GM23338 (cell line): Measurements from ENCODE around the gene FAM78B. TPM values are rescaled to one million over a fixed set of nuclear protein-coding genes. Genes with fewer than 3 reads are reported as not detected.

Source experiments
- ATAC-seq: fragments of 200-7000 bp; cut with Tn5 transposase; 3 replicates; pipeline ENCODE4 v1.9.1; 2020
- DNase-seq: peaks from one replicate; pipeline ENCODE4 v3.0.0-alpha.2; 2015; ENCODE audit warnings: low spot score
- H2AFZ ChIP-seq: fragments of 200-600 bp; sonication (generic); 2 replicates; pipeline ENCODE4 v1.8.0; 2016; ENCODE audit warnings: antibody characterized with exemption, mild to moderate bottlenecking, moderate library complexity
- H3F3A ChIP-seq: fragments of 200-600 bp; sonication (generic); replicated peaks from 2 replicates; pipeline ENCODE4 v1.8.0; 2017; ENCODE audit warnings: antibody characterized with exemption, mixed run types, low read depth
- H3K27ac ChIP-seq: fragments of 200-600 bp; sonication (generic); 2 replicates; pipeline ENCODE4 v1.6.1; 2016; ENCODE audit warnings: low read depth
- H3K27me3 ChIP-seq: fragments of 200-600 bp; sonication (generic); 2 replicates; pipeline ENCODE4 v1.8.0; 2016; ENCODE audit warnings: mild to moderate bottlenecking, mixed run types, moderate library complexity; ENCODE audit not compliant: insufficient read depth
- H3K36me3 ChIP-seq: fragments of 200-600 bp; sonication (generic); 2 replicates; pipeline ENCODE4 v1.8.0; 2016; ENCODE audit warnings: mild to moderate bottlenecking; ENCODE audit not compliant: insufficient read depth
- H3K4me1 ChIP-seq: fragments of 200-600 bp; sonication (generic); 2 replicates; pipeline ENCODE4 v1.8.0; 2016; ENCODE audit warnings: mild to moderate bottlenecking, moderate library complexity; ENCODE audit not compliant: insufficient read depth
- H3K4me2 ChIP-seq: fragments of 200-600 bp; sonication (generic); 2 replicates; pipeline ENCODE4 v1.7.1; 2017; ENCODE audit warnings: mixed run types
- H3K4me3 ChIP-seq: fragments of 200-600 bp; sonication (generic); 2 replicates; pipeline ENCODE4 v1.6.1; 2016; ENCODE audit warnings: mixed run types
- H3K79me2 ChIP-seq: fragments of 200-600 bp; sonication (generic); replicated peaks from 2 replicates; pipeline ENCODE4 v1.8.0; 2017; ENCODE audit warnings: mild to moderate bottlenecking; ENCODE audit not compliant: insufficient read depth
- H3K9me2 ChIP-seq: fragments of 200-600 bp; sonication (generic); 2 replicates; pipeline ENCODE4 v1.8.0; 2017; ENCODE audit not compliant: insufficient read depth
- H4K20me1 ChIP-seq: fragments of 200-600 bp; sonication (generic); replicated peaks from 2 replicates; pipeline ENCODE4 v1.8.0; 2017; ENCODE audit warnings: mild to moderate bottlenecking; ENCODE audit not compliant: insufficient read depth
- H3K27ac Mint-ChIP-seq: 2 replicates; pipeline ENCODE4 v1.8.0; 2020; ENCODE audit warnings: inconsistent platforms, mild to moderate bottlenecking, moderate library complexity, mixed read lengths
- H3K27me3 Mint-ChIP-seq: 3 replicates; pipeline ENCODE4 v1.8.0; 2022; ENCODE audit warnings: low read depth, mild to moderate bottlenecking, moderate library complexity, mixed read lengths, inconsistent platforms; ENCODE audit not compliant: insufficient read depth, poor library complexity
- H3K36me3 Mint-ChIP-seq: 3 replicates; pipeline ENCODE4 v1.8.0; 2021; ENCODE audit warnings: low read depth, mild to moderate bottlenecking, inconsistent platforms, moderate library complexity, mixed read lengths
- H3K4me1 Mint-ChIP-seq: 3 replicates; pipeline ENCODE4 v1.8.0; 2020; ENCODE audit warnings: mild to moderate bottlenecking, inconsistent platforms, mixed read lengths
- H3K4me3 Mint-ChIP-seq: 3 replicates; pipeline ENCODE4 v1.8.0; 2021; ENCODE audit warnings: moderate library complexity, mild to moderate bottlenecking, inconsistent platforms, mixed read lengths
- H3K9me3 Mint-ChIP-seq: 3 replicates; pipeline ENCODE4 v1.8.0; 2020; ENCODE audit warnings: moderate library complexity, mild to moderate bottlenecking, inconsistent platforms, mixed read lengths
- CREB1 ChIP-seq: fragments of 250-450 bp; sonication (Bioruptor Pico); IDR thresholded peaks from 2 replicates; pipeline ENCODE4 v1.5.0; 2020; ENCODE audit warnings: low read depth, mild to moderate bottlenecking, moderate library complexity
- CTCF ChIP-seq, 2 experiments: fragments of 200-600 bp in 1 of 2; sonication (generic) in 1 of 2; conservative IDR thresholded peaks; 2 replicates each; pipeline versions ENCODE4 v1.5.1 to v1.6.1; 2016 to 2017; ENCODE audit warnings: antibody characterized with exemption in 2 of 2, low read depth in 2 of 2, mild to moderate bottlenecking in 2 of 2, moderate library complexity in 1 of 2
- EZH2phosphoT487 ChIP-seq: fragments of 200-600 bp; sonication (generic); IDR thresholded peaks from one replicate; pipeline ENCODE4 v1.8.1; 2018; ENCODE audit warnings: antibody characterized with exemption; ENCODE audit not compliant: unreplicated experiment
- JUNB ChIP-seq: IDR thresholded peaks from one replicate; pipeline ENCODE4 v1.6.1; 2016; ENCODE audit warnings: antibody characterized with exemption; ENCODE audit not compliant: unreplicated experiment
- NANOG ChIP-seq: IDR thresholded peaks from 2 replicates; pipeline ENCODE4 v1.6.1; 2016; ENCODE audit warnings: antibody characterized with exemption, borderline replicate concordance
- POLR2AphosphoS5 ChIP-seq: IDR thresholded peaks from 2 replicates; pipeline ENCODE4 v1.6.1; 2016; ENCODE audit warnings: antibody characterized with exemption, low read depth
- REST ChIP-seq: IDR thresholded peaks from one replicate; pipeline ENCODE4 v1.6.1; 2018; ENCODE audit warnings: antibody characterized with exemption; ENCODE audit not compliant: unreplicated experiment
- STAT1 ChIP-seq: IDR thresholded peaks from one replicate; pipeline ENCODE4 v1.6.1; 2016; ENCODE audit warnings: antibody characterized with exemption; ENCODE audit not compliant: unreplicated experiment
- ZNF331 ChIP-seq: fragments of 250-450 bp; sonication (Bioruptor Pico); IDR thresholded peaks from 2 replicates; pipeline ENCODE4 v1.5.0; 2020; ENCODE audit warnings: low read depth, mild to moderate bottlenecking, moderate library complexity
- polyA plus RNA-seq: library from polyadenylated mRNA; unstranded; fragments of >200 nt; fragmentation: Nextera tagmentation; extraction: Ambion mirVana; gene quantifications from 2 replicates; pipeline ENCODE4 v1.2.1, GENCODE V29; 2016
- total RNA-seq: library from RNA; depleted of rRNA; stranded (reverse); fragments of >200 nt; shearing (Covaris generic); gene quantifications from 2 replicates; pipeline ENCODE4 v1.2.3, GENCODE V29; 2014

FAM78B gene
- total and polyA plus RNA-seq, 2 experiments from 2014 or later = 1.6 to 4.6 TPM

GRCh38 chr1:166140251-166140650 is 26.6 kb downstream of the FAM78B start (continued):
- no peak for TF ChIP-seq CTCF (conservative IDR thresholded peaks at IDR 0.05; ENCODE audit: low read depth in 2 of 2)
- TF ChIP-seq JUNB = no peak
- TF ChIP-seq CREB1 (CRISPR knock-in tag) = no peak

- Histone ChIP-seq H3K27ac (no peak overlapping the region), H3K4me1 (no peaks in the 10 kb centered on the region), H2AFZ (no peak overlapping the region), H3F3A (no peaks in the 10 kb centered on the region), H3K36me3 (no peaks in the 10 kb centered on the region), H3K79me2 (no peaks in the 10 kb centered on the region), H3K4me3 (no peak overlapping the region), H3K27me3 (no peaks in the 10 kb centered on the region), H3K4me2 (no peak overlapping the region), H3K9me2 (no peaks in the 10 kb centered on the region), H4K20me1 (no peaks in the 10 kb centered on the region)
- H3K4me1 Mint-ChIP-seq = no peaks in the 10 kb centered on the region; the same call in 2 of the 3 replicates
- no peak overlapping the region for H3K4me3 Mint-ChIP-seq
- H3K27me3 Mint-ChIP-seq = peaks cover 9% of the 10 kb centered on the region
- no peaks in the 10 kb centered on the region for H3K36me3 Mint-ChIP-seq
- no peaks in the 10 kb centered on the region for H3K9me3 Mint-ChIP-seq
- peak; percentile 66 for ATAC-seq
- TF ChIP-seq REST (no peak), ZNF331 (CRISPR knock-in tag) (no peak), JUNB (no peak), NANOG (no peak), STAT1 (no peak), EZH2phosphoT487 (no peak), POLR2AphosphoS5 (no peak), CTCF (conservative IDR thresholded peaks at IDR 0.05; ENCODE audit: low read depth in 2 of 2) (peak in 1 of 2 experiments; percentile 52; a peak in 2 of 4 replicates)
- DNase-seq = peak; percentile 33
- no peak overlapping the region for H3K27ac Mint-ChIP-seq
These were observed 27.1 kb downstream of the FAM78B start for GRCh38 chr1:166139735-166140134.
